LNCaP clone FGC (cell line): Measurements from ENCODE around the gene TYSND1.

Experiments
- DNase-seq: peaks from one replicate; pipeline ENCODE4 v3.0.0-alpha.2; 2011; ENCODE audit warnings: low read depth
- H3K4me3 ChIP-seq: 2 replicates; pipeline ENCODE4 v1.5.1; 2011; ENCODE audit warnings: mild to moderate bottlenecking, low read depth, low read length, control low read depth
- CTCF ChIP-seq: IDR thresholded peaks from 2 replicates; pipeline ENCODE4 v1.5.1; 2012; ENCODE audit warnings: mild to moderate bottlenecking; ENCODE audit not compliant: control insufficient read depth, insufficient read depth; ENCODE audit errors: extremely low read depth

The TYSND1 gene

GRCh38 chr10:70175516-70175915 is 29.0 kb upstream of the TYSND1 start:
- H3K4me3 ChIP-seq, result no peak overlapping the region
- no peak for TF ChIP-seq CTCF
- DNase-seq, result no peak

- TF ChIP-seq CTCF, result no peak
- no peak for DNase-seq
- H3K4me3 ChIP-seq, result no peak overlapping the region
These were observed 27.7 kb upstream of the TYSND1 start for GRCh38 chr10:70174058-70174741.

GRCh38 chr10:70169649-70170364 is 23.3 kb upstream of the TYSND1 start:
- DNase-seq, result no peak
- TF ChIP-seq CTCF, result no peak
- peak overlapping the region; percentile 97 for H3K4me3 ChIP-seq

- DNase-seq, result no peak
- no peak for TF ChIP-seq CTCF
- H3K4me3 ChIP-seq, result peak overlapping the region; percentile 97
These were observed 22.5 kb upstream of the TYSND1 start for GRCh38 chr10:70169011-70169410.

GRCh38 chr10:70167246-70167645 is 20.7 kb upstream of the TYSND1 start:
- no peak overlapping the region for H3K4me3 ChIP-seq
- TF ChIP-seq CTCF, result no peak
- no peak for DNase-seq

- H3K4me3 ChIP-seq, result no peak overlapping the region
- no peak for DNase-seq
- TF ChIP-seq CTCF, result no peak
These were observed 19.9 kb upstream of the TYSND1 start for GRCh38 chr10:70166394-70166793.
